Adrenal gland (tissue), 12 donors: ENCODE measurements around the gene SEMA3E. TPM values are rescaled to one million over a fixed set of nuclear protein-coding genes. Genes with fewer than 3 reads are reported as not detected.

ENCODE experiments used
- DNase-seq, 7 donors: peaks; one replicate each; pipeline ENCODE4 v3.0.0-alpha.2; 2019 to 2020
- H3K27ac ChIP-seq, 5 donors: fragments of 200-600 bp; sonication (generic) in 4 of 5; 1 replicate in 3 of 5; 2 replicates in 2 of 5; pipeline versions ENCODE4 v1.5.1 to v1.8.0; 2016 to 2020; ENCODE audit warnings: mild to moderate bottlenecking in 1 of 5
- H3K27me3 ChIP-seq: fragments of 200-600 bp; 2 replicates; pipeline ENCODE4 v1.8.0; 2021
- H3K36me3 ChIP-seq, 2 donors: fragments of 200-600 bp; replicated peaks in 1 of 2; 1 replicate in 1 of 2; 2 replicates in 1 of 2; pipeline versions ENCODE4 v1.5.1 to v1.8.0; 2018 to 2022
- H3K4me1 ChIP-seq, 2 donors: fragments of 200-600 bp; replicated peaks in 1 of 2; 1 replicate in 1 of 2; 2 replicates in 1 of 2; pipeline versions ENCODE4 v1.5.1 to v1.8.0; 2018 to 2021
- H3K4me3 ChIP-seq, 4 donors: fragments of 200-600 bp; sonication (generic) in 3 of 4; one replicate each; pipeline ENCODE4 v1.5.1; 2016 to 2018
- H3K9me3 ChIP-seq, 3 donors: fragments of 200-600 bp; sonication (generic) in 1 of 3; replicated peaks in 1 of 3; 1 replicate in 2 of 3; 2 replicates in 1 of 3; pipeline versions ENCODE4 v1.5.1 to v1.8.0; 2016 to 2021
- CTCF ChIP-seq, 6 experiments: fragments of 450-650 bp in 4 of 6; fragments of 200-600 bp in 2 of 6; sonication (generic) in 1 of 6; IDR thresholded peaks; 1 replicate in 5 of 6; 2 replicates in 1 of 6; pipeline versions ENCODE4 v1.5.1 to v1.8.0; 2016 to 2021; ENCODE audit warnings: antibody characterized with exemption in 6 of 6, mild to moderate bottlenecking in 2 of 6, moderate library complexity in 1 of 6
- POLR2A ChIP-seq, 2 donors: fragments of 450-650 bp; IDR thresholded peaks; one replicate each; pipeline ENCODE4 v1.6.1; 2017; ENCODE audit warnings: antibody characterized with exemption in 2 of 2, mild to moderate bottlenecking in 2 of 2, moderate library complexity in 1 of 2
- WGBS, 4 donors: extraction: QIAGEN DNeasy Blood & Tissue Kit in 2 of 4; methylation state at CpG; one replicate each; pipeline versions ENCODE4 v1.1.5 to v1.1.7; 2013 to 2017; 5-methylcytosine and 5-hydroxymethylcytosine counted together
- intact Hi-C, 2 donors: fragments of 100-400 bp; cut with DNase I; formaldehyde crosslinking; loops; one replicate each; pipeline versions ENCODE4 v1.14.1 to v1.15.0; 2022 to 2023
- polyA plus RNA-seq, 3 donors: library from polyadenylated mRNA; stranded (reverse); fragments of 200-250 nt in 2 of 3; fragments of 350-450 nt in 1 of 3; fragmentation: Illumina TruSeq in 1 of 3; extraction: RNeasy Lipid Tissue Mini Kit (QIAGEN cat#74804) in 1 of 3; gene quantifications; one replicate each; pipeline ENCODE4 v1.2.3, GENCODE V29; 2013 to 2014
- total RNA-seq, 9 donors: library from RNA; depleted of rRNA in 4 of 9; stranded (reverse); fragments of >200 nt in 4 of 9; fragments of 120-200 nt in 1 of 9; fragmentation: NEBNext Ultra II Directional in 1 of 9; extraction: Animal tissue kit (Norgen Biotek cat#: 25700) in 1 of 9; gene quantifications; one replicate each; pipeline versions ENCODE4 v1.1.0 to v1.2.4, GENCODE V29; 2013 to 2023
- donor health status: healthy with polysubstance abuse.
- donor health status: Bipolar disorder and iron deficiency.
- donor health status: DM: yes; HTN: yes; CAD: no.
- donor health status: DM: no; HTN: no; CAD: no.
- donor health status: DM: no; HTN: no; CAD: no.
- donor health status: DM: yes; HTN: yes; CAD: no.

The SEMA3E gene
- total and polyA plus RNA-seq, 12 donors, result 0.09 to 0.58 (median 0.16) TPM; not detected in 4

GRCh38 chr7:83695128-83695960 lies 46.4 kb upstream of the SEMA3E start:
- H3K36me3 ChIP-seq, result no peaks in the 10 kb centered on the region
- no peaks in the 10 kb centered on the region for H3K27me3 ChIP-seq
- H3K9me3 ChIP-seq, result no peaks in the 10 kb centered on the region
- H3K4me1 ChIP-seq, result no peaks in the 10 kb centered on the region
- no peak for DNase-seq
- TF ChIP-seq POLR2A (IDR thresholded peaks at IDR 0.05) (no peak), CTCF (IDR thresholded peaks at IDR 0.05) (no peak)
- no peak overlapping the region for H3K4me3 ChIP-seq
- intact Hi-C loops, result no loop called here
- no peak overlapping the region for H3K27ac ChIP-seq
- WGBS, 4 donors, result 43 to 52% (median 48%) methylated on average over 3 of the region's 3 CpGs

GRCh38 chr7:83693256-83693655 lies 44.3 kb upstream of the SEMA3E start:
- 63 to 83% (median 66%) methylated on average over 1 of the region's 1 CpG for WGBS, 4 donors

GRCh38 chr7:83691095-83691494 lies 42.2 kb upstream of the SEMA3E start:
- intact Hi-C loops, result no loop called here
- Histone ChIP-seq H3K9me3 (no peaks in the 10 kb centered on the region), H3K4me1 (no peaks in the 10 kb centered on the region), H3K27ac (no peak overlapping the region), H3K4me3 (no peak overlapping the region), H3K27me3 (no peaks in the 10 kb centered on the region), H3K36me3 (no peaks in the 10 kb centered on the region)
- WGBS, 4 donors, result 48 to 68% (median 52%) methylated on average over 4 of the region's 4 CpGs
- TF ChIP-seq POLR2A (IDR thresholded peaks at IDR 0.05), result no peak
- TF ChIP-seq CTCF (IDR thresholded peaks at IDR 0.05), result no peak
- DNase-seq, result no peak

More at GRCh38 chr7:83693256-83693655, 44.3 kb upstream of the SEMA3E start:
- Histone ChIP-seq H3K36me3 (no peaks in the 10 kb centered on the region), H3K9me3 (no peaks in the 10 kb centered on the region), H3K27me3 (no peaks in the 10 kb centered on the region), H3K27ac (no peak overlapping the region), H3K4me1 (no peaks in the 10 kb centered on the region), H3K4me3 (no peak overlapping the region)
- DNase-seq, result no peak
- no peak for TF ChIP-seq CTCF (IDR thresholded peaks at IDR 0.05)
- no peak for TF ChIP-seq POLR2A (IDR thresholded peaks at IDR 0.05)
- intact Hi-C loops, result no loop called here

- Histone ChIP-seq H3K36me3 (no peaks in the 10 kb centered on the region), H3K4me3 (no peak overlapping the region), H3K4me1 (no peaks in the 10 kb centered on the region), H3K27me3 (no peaks in the 10 kb centered on the region), H3K9me3 (no peaks in the 10 kb centered on the region), H3K27ac (no peak overlapping the region)
- DNase-seq, result no peak
- intact Hi-C loops, result no loop called here
- 20 to 42% (median 35%) methylated on average over 1 of the region's 1 CpG for WGBS, 4 donors
- TF ChIP-seq POLR2A (IDR thresholded peaks at IDR 0.05) (no peak), CTCF (IDR thresholded peaks at IDR 0.05) (no peak)
Measured at GRCh38 chr7:83689855-83690254, 40.9 kb upstream of the SEMA3E start.
